GM18873 (cell line): Measurements from ENCODE around the gene LYPD3.
"Not testable (repeated sequence)": the region's sequence is repeated elsewhere in the genome, so short reads cannot be mapped to it uniquely, and the experiment has no call there.

Experiments used
- ATAC-seq: cut with Tn5 transposase; IDR thresholded peaks from one replicate; pipeline ENCODE4 v1.9.1; 2021; ENCODE audit warnings: mild to moderate bottlenecking, moderate library complexity, moderate number of reproducible peaks; ENCODE audit not compliant: unreplicated experiment, low FRiP score

The LYPD3 gene

GRCh38 chr19:43438291-43439031 lies 26.9 kb downstream of the LYPD3 start:
- no peak for ATAC-seq

DNA sequence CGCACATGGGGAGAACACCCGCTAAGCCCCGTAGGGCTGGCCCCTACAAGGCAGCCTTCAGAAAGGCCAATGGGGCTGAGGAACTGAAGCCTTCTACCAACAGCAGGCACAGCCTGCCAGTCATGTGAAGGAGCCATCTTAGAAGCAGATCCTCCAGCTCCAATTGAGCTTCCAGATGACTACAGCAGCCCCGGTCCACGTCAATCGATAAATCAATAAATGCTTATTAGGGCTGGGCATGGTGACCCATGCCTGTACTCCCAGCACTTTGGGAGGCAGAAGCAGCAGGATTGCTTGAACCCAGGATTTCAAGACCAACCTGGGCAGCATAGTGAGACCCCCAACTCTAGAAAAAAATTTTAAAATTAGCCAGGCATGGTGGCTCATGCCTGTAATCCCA lies 27.7 kb downstream of the LYPD3 start:
- ATAC-seq: no peak

- not testable (repeated sequence) for ATAC-seq
These were observed 28.1 kb downstream of the LYPD3 start for GRCh38 chr19:43437284-43437683.

- ATAC-seq: no peak
These were observed 29.6 kb downstream of the LYPD3 start for GRCh38 chr19:43435775-43436174.

DNA sequence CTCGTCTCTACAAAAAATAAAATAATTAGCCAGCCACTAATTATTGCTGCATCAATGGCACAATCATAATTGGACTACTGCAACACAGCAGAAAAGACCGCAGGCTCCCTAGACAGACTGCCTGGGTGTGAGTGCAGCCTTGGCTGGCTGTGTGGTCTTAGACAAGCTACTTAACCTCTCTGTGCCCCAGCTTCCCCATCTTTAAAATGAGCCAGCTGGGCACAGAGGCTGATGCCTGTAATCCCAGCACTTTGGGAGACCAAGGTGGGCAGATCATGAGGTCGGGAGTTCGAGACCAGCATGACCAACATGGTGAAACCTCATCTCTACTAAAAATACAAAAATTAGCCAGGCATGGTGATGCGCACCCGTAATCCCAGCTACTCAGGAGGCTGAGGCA lies 31.7 kb downstream of the LYPD3 start:
- ATAC-seq: no peak

GRCh38 chr19:43433358-43433673 lies 32.1 kb downstream of the LYPD3 start:
- ATAC-seq: no peak

DNA sequence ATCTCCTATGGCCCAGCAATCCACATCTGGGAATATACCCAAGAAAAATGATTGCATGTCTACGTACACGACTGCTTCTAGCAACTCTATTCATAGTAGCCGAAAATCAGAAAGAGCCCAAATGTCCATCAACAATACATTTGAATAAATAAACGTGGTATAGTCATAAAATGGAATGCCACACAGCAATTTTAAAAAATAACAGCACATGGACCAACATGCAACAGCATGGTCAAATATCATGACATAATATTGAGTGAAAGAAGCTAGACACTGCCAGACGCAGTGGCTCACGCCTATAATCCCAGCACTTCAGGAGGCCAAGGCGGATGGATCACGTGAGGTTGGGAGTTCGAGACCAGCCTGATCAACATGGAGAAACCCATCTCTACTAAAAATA lies 34.4 kb downstream of the LYPD3 start:
- ATAC-seq: no peak

GRCh38 chr19:43430142-43430710 lies 35.2 kb downstream of the LYPD3 start:
- ATAC-seq: no peak

DNA sequence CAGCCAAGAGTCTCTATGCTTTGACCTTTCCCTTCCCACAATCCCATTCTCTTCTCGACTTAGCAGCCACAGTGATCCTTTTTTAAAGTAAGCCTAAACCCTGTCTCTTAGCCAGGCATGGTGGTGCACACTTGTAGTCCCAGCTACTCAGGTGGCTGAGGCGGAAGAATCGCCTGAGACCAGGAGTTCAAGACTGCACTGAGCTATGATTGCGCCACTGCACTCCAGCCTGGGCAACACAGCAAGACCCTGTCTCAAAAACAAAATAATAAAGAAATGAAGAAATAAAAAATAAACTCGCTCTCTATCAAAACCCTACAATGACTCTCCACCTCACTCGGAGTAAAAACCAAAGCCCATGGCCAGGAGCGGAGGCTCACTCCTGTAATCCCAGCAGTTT lies 36.0 kb downstream of the LYPD3 start:
- ATAC-seq: no peak

DNA sequence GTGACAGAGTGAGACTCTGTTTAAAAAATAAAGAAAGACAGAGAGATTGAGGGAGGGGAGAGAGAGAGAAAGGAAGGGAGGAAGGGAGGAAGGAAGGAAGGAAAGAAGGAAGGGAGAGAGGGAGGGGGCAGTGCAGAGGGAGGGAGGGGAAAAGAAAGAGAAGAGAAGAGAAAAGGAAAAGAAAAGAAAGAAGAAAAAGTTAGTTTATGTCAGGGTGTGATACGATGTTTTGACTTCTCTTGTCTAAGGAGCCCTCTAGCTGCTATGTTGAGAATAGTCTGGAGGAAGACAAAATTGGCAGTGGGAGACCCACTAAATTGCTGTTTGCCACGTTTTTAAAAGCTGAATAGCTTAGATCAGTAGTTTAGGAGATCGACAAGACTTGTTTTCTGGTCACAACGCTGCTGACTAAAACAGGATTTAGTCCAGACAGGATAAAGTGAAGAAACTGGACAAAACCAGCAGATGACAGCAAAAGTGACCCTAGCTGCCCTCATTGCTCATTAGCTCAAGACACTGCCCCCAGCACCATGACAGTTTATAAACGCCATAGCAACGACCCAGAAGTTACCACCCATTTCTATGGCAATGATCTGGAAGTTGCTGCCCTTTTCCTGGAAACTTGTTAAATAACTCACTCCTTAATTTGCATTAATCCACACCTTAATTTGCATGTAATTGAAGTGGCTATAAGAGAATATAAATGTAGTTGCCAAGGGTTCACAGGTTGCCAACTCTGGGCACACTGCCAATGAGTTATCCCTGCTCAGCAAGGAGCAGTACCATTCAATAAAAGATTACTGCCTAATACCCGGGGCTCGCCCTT lies 39.6 kb downstream of the LYPD3 start:
- ATAC-seq: no peak

GRCh38 chr19:43423779-43424178 lies 41.6 kb downstream of the LYPD3 start:
- ATAC-seq: no peak

DNA sequence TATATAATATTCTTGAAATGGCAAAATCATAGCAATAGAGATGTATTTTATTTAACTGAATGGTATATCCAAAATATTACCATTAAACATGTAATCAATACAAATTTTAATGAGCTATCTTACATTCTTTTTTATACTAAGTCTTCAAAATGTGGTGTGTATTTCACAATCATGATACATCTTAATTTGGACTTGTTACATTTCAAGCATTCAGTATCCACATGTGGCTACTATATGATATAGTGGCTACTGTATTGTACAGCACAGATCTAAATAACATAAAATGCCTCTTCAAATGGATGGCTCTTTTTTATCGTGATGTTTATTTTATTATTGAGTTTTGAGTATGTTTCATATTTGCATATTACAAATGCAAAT lies 42.7 kb downstream of the LYPD3 start:
- ATAC-seq: no peak

DNA sequence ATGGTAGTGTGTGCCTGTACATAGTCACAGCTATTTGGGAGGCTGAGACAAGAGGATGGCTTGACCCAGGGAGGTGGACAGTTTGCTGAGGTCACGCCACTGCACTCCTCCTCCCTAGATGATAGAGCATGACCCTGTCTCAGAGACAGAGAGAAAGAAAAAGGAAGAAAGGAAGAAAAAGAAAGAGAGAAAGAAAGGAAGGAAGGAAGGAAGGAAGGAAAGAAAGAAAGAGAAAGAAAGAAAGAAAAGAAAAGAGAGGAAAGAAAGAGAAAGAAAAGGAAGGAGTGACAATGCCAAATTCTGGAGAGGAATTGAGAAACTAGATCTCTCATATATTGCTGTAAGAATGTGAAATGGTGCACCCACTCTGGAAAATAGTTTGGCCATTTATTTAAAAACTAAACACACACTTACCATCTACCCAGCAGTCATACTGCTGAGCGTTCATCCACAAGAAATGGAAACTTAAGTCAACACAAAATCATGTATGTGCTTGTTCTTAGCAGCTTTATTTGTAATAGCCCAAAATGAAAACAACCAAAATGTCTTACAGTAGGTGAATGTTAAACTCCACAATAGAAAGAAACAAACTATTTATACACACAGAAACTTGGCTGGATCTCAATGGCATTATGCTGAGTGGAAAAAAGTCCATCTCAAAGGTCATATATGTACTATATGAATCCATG lies 43.3 kb downstream of the LYPD3 start:
- no peak for ATAC-seq

DNA sequence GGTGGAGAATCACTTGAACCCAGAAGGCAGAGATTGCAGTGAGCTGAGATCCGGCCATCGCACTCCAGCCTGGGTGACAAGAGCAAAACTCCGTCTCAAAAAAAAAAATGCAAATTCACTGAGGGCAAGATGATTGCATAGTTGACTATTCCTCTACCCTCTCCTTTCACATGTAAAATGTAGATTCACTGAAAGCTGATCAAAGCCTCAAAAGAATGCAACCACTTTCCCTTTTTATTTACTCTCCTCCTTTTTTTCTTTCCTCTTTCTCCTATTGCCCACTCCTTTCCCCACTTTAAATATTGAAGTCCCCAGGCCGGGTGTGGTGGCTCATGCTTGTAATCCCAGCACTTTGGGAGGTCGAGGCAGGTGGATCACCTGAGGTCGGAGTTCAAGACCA lies 44.5 kb downstream of the LYPD3 start:
- ATAC-seq: no peak

GRCh38 chr19:43416951-43417623 lies 48.3 kb downstream of the LYPD3 start:
- ATAC-seq: no peak

- no peak for ATAC-seq
These were observed 50.9 kb downstream of the LYPD3 start, which contains the start of gene TEX101 for GRCh38 chr19:43414554-43414953. TEX101 (plus strand) TSS chr19:43414890; CDS start chr19:43415920, 1,030 bp downstream.

GRCh38 chr19:43412441-43412840 lies 53.0 kb downstream of the LYPD3 start:
- no peak for ATAC-seq
